GM18858 (cell line): ENCODE data around the gene PLIN4.
"Not testable (repeated sequence)": the region's sequence is repeated elsewhere in the genome, so short reads cannot be mapped to it uniquely, and the experiment has no call there.

Experiments used
- ATAC-seq: cut with Tn5 transposase; IDR thresholded peaks from one replicate; pipeline ENCODE4 v1.9.1; 2021; ENCODE audit not compliant: unreplicated experiment

The PLIN4 gene

GRCh38 chr19:4548238-4548584 lies 29.9 kb upstream of the PLIN4 start:
- no peak for ATAC-seq

- no peak for ATAC-seq
Observed at GRCh38 chr19:4547303-4548237, 29.3 kb upstream of the PLIN4 start.

GRCh38 chr19:4543842-4544647 lies 25.8 kb upstream of the PLIN4 start:
- ATAC-seq = no peak

GRCh38 chr19:4542896-4543841 lies 24.9 kb upstream of the PLIN4 start:
- no peak for ATAC-seq

GRCh38 chr19:4541806-4542145 lies 23.5 kb upstream of the PLIN4 start:
- ATAC-seq = not testable (repeated sequence)

GRCh38 chr19:4541114-4541805 lies 23.0 kb upstream of the PLIN4 start:
- no peak for ATAC-seq

- no peak for ATAC-seq
Observed at GRCh38 chr19:4539693-4540581, 21.7 kb upstream of the PLIN4 start, which contains the start of gene LRG1. Gene LRG1 (minus strand): TSS chr19:4540036. CDS start chr19:4540013, 23 bp downstream.

GRCh38 chr19:4539169-4539692 lies 20.9 kb upstream of the PLIN4 start:
- ATAC-seq = no peak

GRCh38 chr19:4538601-4538954 lies 20.3 kb upstream of the PLIN4 start:
- ATAC-seq = no peak

- no peak for ATAC-seq
Observed at GRCh38 chr19:4537953-4538600, 19.8 kb upstream of the PLIN4 start.

- no peak for ATAC-seq
Observed at GRCh38 chr19:4536798-4537197, 18.5 kb upstream of the PLIN4 start.

- ATAC-seq = no peak
Observed at GRCh38 chr19:4534836-4535658, 16.8 kb upstream of the PLIN4 start, which contains the start of gene PLIN5. Gene PLIN5 (minus strand): TSS chr19:4535224. CDS start chr19:4534074, 1,150 bp downstream.

- no peak for ATAC-seq
Observed at GRCh38 chr19:4533835-4534424, 15.6 kb upstream of the PLIN4 start.

- no peak for ATAC-seq
Observed at GRCh38 chr19:4533334-4533733, 15.0 kb upstream of the PLIN4 start.

- no peak for ATAC-seq
Observed at GRCh38 chr19:4531562-4532165, 13.4 kb upstream of the PLIN4 start.

- ATAC-seq = no peak
Observed at GRCh38 chr19:4529924-4530522, 11.7 kb upstream of the PLIN4 start.

- ATAC-seq = no peak
Observed at GRCh38 chr19:4528843-4529242, 10.6 kb upstream of the PLIN4 start.
